EH (cell line): ENCODE measurements around the gene STON2.

Experiments
- DNase-seq: peaks from one replicate; pipeline ENCODE4 v3.0.0-alpha.2; 2015; ENCODE audit warnings: low read depth

The STON2 gene

GRCh38 chr14:81302638-81303037 is 97.5 kb downstream of the STON2 start:
- DNase-seq, result no peak

GRCh38 chr14:81301813-81302212 is 98.3 kb downstream of the STON2 start:
- DNase-seq, result no peak

- DNase-seq, result no peak
Measured at GRCh38 chr14:81301371-81301770, 98.8 kb downstream of the STON2 start.

- no peak for DNase-seq
Measured at GRCh38 chr14:81298911-81299310, 101.2 kb downstream of the STON2 start.

GRCh38 chr14:81298122-81298521 is 102.0 kb downstream of the STON2 start:
- DNase-seq, result no peak

GRCh38 chr14:81295958-81296923 is 103.9 kb downstream of the STON2 start:
- no peak for DNase-seq

GRCh38 chr14:81289516-81289915 is 110.6 kb downstream of the STON2 start:
- DNase-seq, result no peak

GRCh38 chr14:81286574-81287370 is 113.4 kb downstream of the STON2 start:
- no peak for DNase-seq

GRCh38 chr14:81285245-81285644 is 114.9 kb downstream of the STON2 start:
- no peak for DNase-seq

GRCh38 chr14:81281332-81281731 is 118.8 kb downstream of the STON2 start:
- DNase-seq, result no peak

- no peak for DNase-seq
Measured at GRCh38 chr14:81280136-81280791, 119.9 kb downstream of the STON2 start.

- no peak for DNase-seq
Measured at GRCh38 chr14:81277096-81277495, 123.0 kb downstream of the STON2 start.

- DNase-seq, result no peak
Measured at GRCh38 chr14:81276073-81277069, 123.8 kb downstream of the STON2 start.

GRCh38 chr14:81275305-81276072 is 124.6 kb downstream of the STON2 start:
- no peak for DNase-seq

- no peak for DNase-seq
Measured at GRCh38 chr14:81273961-81274575, 126.1 kb downstream of the STON2 start.

- DNase-seq, result no peak
Measured at GRCh38 chr14:81273521-81273920, 126.6 kb downstream of the STON2 start.

- no peak for DNase-seq
Measured at GRCh38 chr14:81272317-81272716, 127.8 kb downstream of the STON2 start.

GRCh38 chr14:81269979-81270375 is 130.1 kb downstream of the STON2 start:
- no peak for DNase-seq

- peak; percentile 68 for DNase-seq
Measured at GRCh38 chr14:81269100-81269978, 130.8 kb downstream of the STON2 start.
